Neuronal stem cell (in vitro differentiated cells): ENCODE measurements around the gene LYL1.

Source experiments
- DNase-seq: peaks from one replicate; pipeline ENCODE4 v3.0.0-alpha.2; 2013; ENCODE audit warnings: low spot score
- H2AFZ ChIP-seq: one replicate; pipeline ENCODE4 v1.6.1; 2013; ENCODE audit warnings: mild to moderate bottlenecking, low read length, inconsistent platforms
- H2AK5ac ChIP-seq: 2 replicates; pipeline ENCODE4 v1.6.1; 2013; ENCODE audit warnings: low read depth, mild to moderate bottlenecking, inconsistent platforms, low read length, moderate library complexity, mixed read lengths
- H2BK120ac ChIP-seq: 2 replicates; pipeline ENCODE4 v1.6.1; 2013; ENCODE audit warnings: low read depth, mild to moderate bottlenecking, inconsistent platforms, low read length, moderate library complexity, mixed read lengths
- H2BK12ac ChIP-seq: one replicate; pipeline ENCODE4 v1.6.1; 2013; ENCODE audit warnings: low read length, inconsistent platforms
- H2BK15ac ChIP-seq: 2 replicates; pipeline ENCODE4 v1.6.1; 2013; ENCODE audit warnings: mild to moderate bottlenecking, low read length, inconsistent platforms, mixed read lengths
- H2BK5ac ChIP-seq: one replicate; pipeline ENCODE4 v1.6.1; 2013; ENCODE audit warnings: inconsistent platforms, mild to moderate bottlenecking, low read length, moderate library complexity
- H3K14ac ChIP-seq: one replicate; pipeline ENCODE4 v1.6.1; 2013; ENCODE audit warnings: low read length, inconsistent platforms
- H3K18ac ChIP-seq: 2 replicates; pipeline ENCODE4 v1.6.1; 2013; ENCODE audit warnings: low read length, inconsistent platforms
- H3K23ac ChIP-seq: 2 replicates; pipeline ENCODE4 v1.6.1; 2013; ENCODE audit warnings: low read depth, mild to moderate bottlenecking, mixed read lengths, low read length, inconsistent platforms; ENCODE audit not compliant: poor library complexity
- H3K27ac ChIP-seq: replicated peaks from 3 replicates; pipeline ENCODE4 v1.5.1; 2013; ENCODE audit warnings: low read length, inconsistent platforms
- H3K27me3 ChIP-seq, 3 experiments: 2 replicates each; pipeline ENCODE4 v1.6.1; 2013; ENCODE audit warnings: low read length in 3 of 3, mild to moderate bottlenecking in 2 of 3, inconsistent platforms in 1 of 3, low read depth in 1 of 3, mixed read lengths in 1 of 3, moderate library complexity in 1 of 3; ENCODE audit not compliant: control insufficient read depth in 3 of 3, insufficient read depth in 3 of 3
- H3K36me3 ChIP-seq, 2 donors: replicated peaks in 1 of 2; 2 replicates each; pipeline ENCODE4 v1.6.1; 2013; ENCODE audit warnings: low read length in 2 of 2; ENCODE audit not compliant: control insufficient read depth in 2 of 2, insufficient read depth in 2 of 2
- H3K4ac ChIP-seq: 2 replicates; pipeline ENCODE4 v1.6.1; 2013; ENCODE audit warnings: inconsistent platforms, mild to moderate bottlenecking, low read length, moderate library complexity
- H3K4me1 ChIP-seq, 2 donors: 1 replicate in 1 of 2; 2 replicates in 1 of 2; pipeline ENCODE4 v1.6.1; 2013; ENCODE audit warnings: low read length in 2 of 2, low read depth in 1 of 2; ENCODE audit not compliant: control insufficient read depth in 2 of 2, insufficient read depth in 1 of 2
- H3K4me2 ChIP-seq: one replicate; pipeline ENCODE4 v1.6.1; 2013; ENCODE audit warnings: mild to moderate bottlenecking, low read length, inconsistent platforms; ENCODE audit not compliant: insufficient read depth, poor library complexity, severe bottlenecking
- H3K4me3 ChIP-seq, 2 donors: 2 replicates each; pipeline ENCODE4 v1.5.1; 2013; ENCODE audit warnings: low read length in 2 of 2, mild to moderate bottlenecking in 2 of 2, inconsistent platforms in 1 of 2, moderate library complexity in 1 of 2
- H3K79me1 ChIP-seq: one replicate; pipeline ENCODE4 v1.6.1; 2013; ENCODE audit warnings: low read depth, mild to moderate bottlenecking, inconsistent platforms, low read length, moderate library complexity
- H3K9ac ChIP-seq: one replicate; pipeline ENCODE4 v1.6.1; 2013; ENCODE audit warnings: mild to moderate bottlenecking, low read depth, low read length, inconsistent platforms; ENCODE audit not compliant: poor library complexity
- H3K9me3 ChIP-seq, 2 donors: replicated peaks in 1 of 2; 2 replicates each; pipeline versions ENCODE3 to v1.6.1; 2013; ENCODE audit warnings: low read length in 2 of 2, mild to moderate bottlenecking in 2 of 2, inconsistent platforms in 1 of 2, low read depth in 1 of 2, mixed read lengths in 1 of 2, moderate library complexity in 1 of 2; ENCODE audit not compliant: control insufficient read depth in 2 of 2, insufficient read depth in 1 of 2
- H4K8ac ChIP-seq: one replicate; pipeline ENCODE4 v1.6.1; 2013; ENCODE audit warnings: low read depth, mild to moderate bottlenecking, inconsistent platforms, low read length, moderate library complexity
- H4K91ac ChIP-seq: one replicate; pipeline ENCODE4 v1.6.1; 2013; ENCODE audit warnings: low read length, low read depth, mild to moderate bottlenecking, inconsistent platforms; ENCODE audit not compliant: poor library complexity
- WGBS, 2 donors: extraction: QIAGEN DNeasy Blood & Tissue Kit; methylation state at CpG; one replicate each; pipeline ENCODE4 v1.1.7; 2013; ENCODE audit warnings: missing lambda C conversion rate in 2 of 2, mixed read lengths in 1 of 2; ENCODE audit not compliant: insufficient read length in 2 of 2, insufficient replicate concordance in 1 of 2; ENCODE audit errors: extremely low coverage in 2 of 2; 5-methylcytosine and 5-hydroxymethylcytosine counted together

Gene LYL1

DNA sequence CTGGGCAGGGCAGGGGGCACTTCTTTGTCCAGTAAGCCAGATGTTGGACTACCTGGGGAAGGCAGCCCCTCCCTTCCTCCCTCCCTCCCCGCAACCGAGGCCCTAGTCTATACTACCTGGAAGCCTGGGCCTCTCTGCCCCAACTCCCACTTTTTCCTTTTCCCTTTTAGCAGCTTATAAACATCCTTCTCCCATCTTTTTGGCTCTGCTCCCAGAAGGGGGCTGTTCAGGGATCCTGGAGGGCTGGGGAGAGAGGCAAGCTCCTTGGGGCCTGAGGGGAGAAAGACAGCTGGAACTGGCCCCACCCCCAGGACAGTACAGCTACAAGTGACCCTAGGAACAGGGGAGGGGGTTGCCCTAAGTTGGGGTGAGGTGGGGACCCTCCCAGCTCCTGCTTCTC lies 44.9 kb downstream of the LYL1 start:
- no peak overlapping the region for H2AFZ ChIP-seq
- DNase-seq, result no peak
- H3K27ac ChIP-seq, result no peak overlapping the region
- no CpG with 5 or more reads among the region's 2 CpGs for WGBS, 2 donors
- H4K91ac ChIP-seq, result no peak overlapping the region
- no peak overlapping the region for H3K9ac ChIP-seq
- peak overlapping the region; percentile 22 for H2AK5ac ChIP-seq
- no peak overlapping the region for H3K4me3 ChIP-seq
- H3K36me3 ChIP-seq, result no peaks in the 10 kb centered on the region
- peak overlapping the region; percentile 32 for H3K18ac ChIP-seq
- H3K79me1 ChIP-seq, result no peaks in the 10 kb centered on the region
- H3K9me3 ChIP-seq, result no peaks in the 10 kb centered on the region
- H2BK5ac ChIP-seq, result no peak overlapping the region
- H3K27me3 ChIP-seq, result peaks cover 16 to 100% (median 85%) of the 10 kb centered on the region in 3 experiments
- no peak overlapping the region for H2BK15ac ChIP-seq
- peaks cover 22 to 47% of the 10 kb centered on the region in 2 donors for H3K4me1 ChIP-seq
- H3K14ac ChIP-seq, result no peak overlapping the region
- H2BK12ac ChIP-seq, result no peak overlapping the region
- H2BK120ac ChIP-seq, result no peak overlapping the region
- no peak overlapping the region for H3K4ac ChIP-seq
- H3K4me2 ChIP-seq, result no peak overlapping the region
- no peak overlapping the region for H3K23ac ChIP-seq
- no peak overlapping the region for H4K8ac ChIP-seq

DNA sequence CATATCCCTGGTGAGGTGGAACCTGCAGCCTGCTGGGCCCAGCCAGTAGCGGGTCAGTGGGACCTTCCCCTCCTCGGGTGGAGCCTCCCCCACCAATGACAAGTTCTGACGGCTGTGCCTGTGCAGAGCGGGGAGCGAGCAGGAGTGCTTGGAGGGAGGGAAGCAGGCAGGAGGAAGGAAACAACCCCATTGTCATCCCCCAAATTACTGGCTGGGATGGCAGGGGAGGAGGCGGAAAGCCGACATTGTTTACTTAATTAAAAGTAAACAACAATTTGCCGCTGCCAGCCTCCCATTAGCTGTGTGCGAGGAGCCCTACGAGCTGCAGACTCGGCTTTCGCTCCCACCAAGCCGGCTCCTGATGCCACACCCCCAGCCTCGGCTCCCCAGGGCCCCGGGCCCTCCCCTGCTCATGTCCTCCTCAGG lies 45.5 kb downstream of the LYL1 start:
- no peak overlapping the region for H2BK120ac ChIP-seq
- H3K18ac ChIP-seq, result peak overlapping the region; percentile 33
- H3K36me3 ChIP-seq, result no peaks in the 10 kb centered on the region
- no peak overlapping the region for H2AFZ ChIP-seq
- H2AK5ac ChIP-seq, result no peak overlapping the region
- peak overlapping the region; percentile 7 for H2BK12ac ChIP-seq
- H3K27me3 ChIP-seq, result peaks cover 14 to 100% (median 85%) of the 10 kb centered on the region in 3 experiments
- H3K9ac ChIP-seq, result peak overlapping the region; percentile 51
- H2BK15ac ChIP-seq, result no peak overlapping the region
- H4K91ac ChIP-seq, result no peak overlapping the region
- H3K23ac ChIP-seq, result peak overlapping the region; percentile 40
- no peaks in the 10 kb centered on the region for H3K9me3 ChIP-seq
- no peak for DNase-seq
- no CpG with 5 or more reads among the region's 15 CpGs for WGBS, 2 donors
- no peak overlapping the region for H3K4me2 ChIP-seq
- H3K4me1 ChIP-seq, result peaks cover 22 to 53% of the 10 kb centered on the region in 2 donors
- H2BK5ac ChIP-seq, result no peak overlapping the region
- no peaks in the 10 kb centered on the region for H3K79me1 ChIP-seq
- no peak overlapping the region for H3K14ac ChIP-seq
- no peak overlapping the region for H4K8ac ChIP-seq
- H3K4me3 ChIP-seq, result no peak overlapping the region
- H3K4ac ChIP-seq, result no peak overlapping the region
- H3K27ac ChIP-seq, result no peak overlapping the region

DNA sequence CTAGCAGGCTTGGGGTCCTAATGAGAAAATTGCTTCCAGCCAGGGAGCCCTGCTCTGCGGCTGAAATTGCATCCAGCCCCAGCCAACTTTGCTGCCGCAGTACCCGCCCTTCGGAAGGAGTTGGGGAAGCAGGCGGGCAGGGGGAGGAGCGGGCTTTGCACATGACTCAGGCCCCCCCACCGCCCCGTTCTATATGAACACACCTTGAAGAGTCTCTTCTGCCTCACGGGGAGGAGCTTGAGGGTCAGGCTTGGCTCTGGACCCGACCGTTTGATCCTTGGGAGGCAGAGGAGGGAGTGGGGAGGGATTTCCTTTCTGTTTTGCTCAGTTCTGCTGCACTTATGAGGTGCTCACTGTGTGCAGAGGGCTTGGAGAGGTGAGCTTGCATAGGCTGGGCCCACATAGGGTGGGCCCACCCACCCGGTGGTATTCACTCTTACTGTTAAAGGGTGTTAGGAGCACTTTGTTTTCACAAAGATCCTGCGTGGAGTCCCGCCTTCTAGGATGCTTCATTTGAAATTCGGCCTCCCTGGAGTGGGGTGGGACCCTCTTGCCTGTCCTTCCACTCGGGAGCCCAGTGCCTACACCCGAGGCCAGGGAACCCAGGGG lies 46.5 kb downstream of the LYL1 start:
- H3K9ac ChIP-seq, result no peak overlapping the region
- no peaks in the 10 kb centered on the region for H3K36me3 ChIP-seq
- H2AFZ ChIP-seq, result no peak overlapping the region
- H3K9me3 ChIP-seq, result no peaks in the 10 kb centered on the region
- H3K4me2 ChIP-seq, result no peak overlapping the region
- no peaks in the 10 kb centered on the region for H3K79me1 ChIP-seq
- H2BK15ac ChIP-seq, result no peak overlapping the region
- no peak overlapping the region for H2BK5ac ChIP-seq
- DNase-seq, result no peak
- peak overlapping the region; percentile 40 for H3K18ac ChIP-seq
- no CpG with 5 or more reads among the region's 17 CpGs for WGBS, 2 donors
- no peak overlapping the region for H3K23ac ChIP-seq
- H2BK12ac ChIP-seq, result no peak overlapping the region
- no peak overlapping the region for H3K4me3 ChIP-seq
- H2BK120ac ChIP-seq, result no peak overlapping the region
- H3K27me3 ChIP-seq, result peaks cover 14 to 97% (median 82%) of the 10 kb centered on the region in 3 experiments
- H3K4ac ChIP-seq, result no peak overlapping the region
- H3K4me1 ChIP-seq, result peaks cover 25 to 58% of the 10 kb centered on the region in 2 donors
- no peak overlapping the region for H4K91ac ChIP-seq
- no peak overlapping the region for H4K8ac ChIP-seq
- H3K14ac ChIP-seq, result no peak overlapping the region
- H3K27ac ChIP-seq, result no peak overlapping the region
- H2AK5ac ChIP-seq, result peak overlapping the region; percentile 16

DNA sequence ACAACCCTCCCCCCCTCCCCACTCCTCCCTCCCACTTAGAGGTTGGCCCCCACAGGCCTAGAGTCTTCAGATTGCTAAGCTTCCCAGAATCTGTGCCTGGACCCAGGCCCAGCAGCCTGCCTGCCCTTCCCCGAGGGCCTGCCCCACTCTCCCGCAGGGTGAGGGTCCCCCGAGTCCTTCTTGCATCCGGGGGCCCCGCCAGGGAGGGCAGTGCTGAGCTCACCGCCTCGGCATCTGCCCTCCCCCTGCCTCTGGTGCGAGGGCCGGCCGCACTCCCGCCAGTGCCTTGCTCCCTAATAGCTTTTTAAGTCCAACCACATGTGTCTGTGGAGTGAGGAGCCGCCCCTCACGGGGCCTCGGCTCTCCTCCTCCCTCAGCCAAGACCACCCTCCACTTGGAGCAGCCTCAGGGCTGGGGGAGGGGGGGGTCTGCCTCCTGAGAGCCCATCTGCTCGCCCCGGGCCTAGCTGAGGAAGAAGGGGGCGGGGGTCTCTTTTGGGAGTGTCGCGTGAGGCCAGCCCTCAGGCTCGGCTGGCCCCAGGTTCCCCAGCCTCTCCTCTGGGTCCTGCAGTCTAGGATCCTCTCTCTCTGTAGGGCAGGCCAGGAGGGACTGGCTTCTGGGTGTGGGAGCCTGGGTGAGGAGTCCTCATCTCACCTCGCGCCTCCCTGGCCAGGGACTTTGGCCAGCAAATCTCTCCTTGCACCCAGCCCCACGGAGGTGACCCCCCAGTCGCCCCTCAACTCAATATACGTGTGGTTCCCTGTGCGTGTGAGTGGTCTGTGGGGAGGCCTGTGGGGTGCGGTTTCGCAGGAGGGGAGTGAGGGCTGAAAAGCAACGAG lies 47.2 kb downstream of the LYL1 start:
- Histone ChIP-seq H3K4me1 (peaks cover 22 to 59% of the 10 kb centered on the region in 2 donors), H3K9ac (peak overlapping the region; percentile 4), H3K4ac (no peak overlapping the region), H3K4me2 (peak overlapping the region; percentile 20), H3K36me3 (no peaks in the 10 kb centered on the region), H2AFZ (no peak overlapping the region), H3K9me3 (no peaks in the 10 kb centered on the region), H4K91ac (no peak overlapping the region), H4K8ac (no peak overlapping the region), H3K79me1 (no peaks in the 10 kb centered on the region), H3K27ac (no peak overlapping the region), H3K18ac (peak overlapping the region; percentile 88), H2BK15ac (no peak overlapping the region), H3K14ac (no peak overlapping the region), H3K4me3 (no peak overlapping the region), H2BK120ac (no peak overlapping the region), H2BK12ac (no peak overlapping the region), H2AK5ac (peak overlapping the region; percentile 16), H3K27me3 (peaks cover 14 to 97% (median 82%) of the 10 kb centered on the region in 3 experiments), H2BK5ac (no peak overlapping the region), H3K23ac (no peak overlapping the region)
- no CpG with 5 or more reads among the region's 29 CpGs for WGBS, 2 donors
- no peak for DNase-seq
